KBM-7 (cell line): ENCODE data around the gene CDX1.
"Not testable (repeated sequence)": the region's sequence is repeated elsewhere in the genome, so short reads cannot be mapped to it uniquely, and the experiment has no call there.

ENCODE experiments used
- DNase-seq: peaks from one replicate; pipeline ENCODE4 v3.0.0-alpha.2; 2015
- in situ Hi-C: fragments of 300-500 bp; cut with MboI; formaldehyde crosslinking; loops from 2 replicates; pipeline ENCODE4 v1.14.3; 2020; ENCODE audit warnings: low sequenced_read_pairs, low pct_unique_long_range_greater_than_20kb, mixed read lengths

The CDX1 gene

GRCh38 chr5:150217873-150218692 is 51.5 kb downstream of the CDX1 start:
- peak; percentile 89 for DNase-seq
- in situ Hi-C loops, result no loop called here

- in situ Hi-C loops, result no loop called here
- DNase-seq, result no peak
Measured at GRCh38 chr5:150218693-150219035, 52.1 kb downstream of the CDX1 start.

- in situ Hi-C loops, result no loop called here
- DNase-seq, result no peak
Measured at GRCh38 chr5:150219142-150219541, 52.6 kb downstream of the CDX1 start.

- no peak for DNase-seq
- in situ Hi-C loops, result no loop called here
Measured at GRCh38 chr5:150219861-150220260, 53.3 kb downstream of the CDX1 start.

- in situ Hi-C loops, result no loop called here
- no peak for DNase-seq
Measured at GRCh38 chr5:150221471-150221870, 54.9 kb downstream of the CDX1 start.

- in situ Hi-C loops, result no loop called here
- DNase-seq, result no peak
Measured at GRCh38 chr5:150222906-150223305, 56.3 kb downstream of the CDX1 start.

GRCh38 chr5:150223474-150223873 is 56.9 kb downstream of the CDX1 start:
- in situ Hi-C loops, result no loop called here
- DNase-seq, result no peak

GRCh38 chr5:150224483-150225027 is 58.0 kb downstream of the CDX1 start:
- in situ Hi-C loops, result no loop called here
- no peak for DNase-seq

GRCh38 chr5:150227036-150227435 is 60.5 kb downstream of the CDX1 start:
- in situ Hi-C loops, result no loop called here
- DNase-seq, result no peak

GRCh38 chr5:150227606-150228273 is 61.2 kb downstream of the CDX1 start:
- DNase-seq, result no peak
- in situ Hi-C loops, result no loop called here

- in situ Hi-C loops, result no loop called here
- DNase-seq, result no peak
Measured at GRCh38 chr5:150229571-150229970, 63.0 kb downstream of the CDX1 start.

- in situ Hi-C loops, result no loop called here
- no peak for DNase-seq
Measured at GRCh38 chr5:150230842-150231241, 64.3 kb downstream of the CDX1 start.

GRCh38 chr5:150233706-150234105 is 67.1 kb downstream of the CDX1 start:
- in situ Hi-C loops, DNase-seq: not testable (repeated sequence)
